ES-I3 (cell line): ENCODE data around the gene PCK2.

Experiments
- H3K36me3 ChIP-seq: 2 replicates; pipeline ENCODE4 v1.6.1; 2013; ENCODE audit warnings: mild to moderate bottlenecking, low read length, control low read depth, moderate library complexity; ENCODE audit not compliant: insufficient read depth
- H3K4me1 ChIP-seq: 2 replicates; pipeline ENCODE4 v1.6.1; 2013; ENCODE audit warnings: mild to moderate bottlenecking, control low read depth, low read length; ENCODE audit not compliant: insufficient read depth
- H3K9ac ChIP-seq: 2 replicates; pipeline ENCODE4 v1.6.1; 2013; ENCODE audit warnings: low read depth, mild to moderate bottlenecking, low read length, moderate library complexity
- H3K9me3 ChIP-seq: 2 replicates; pipeline ENCODE4 v1.6.1; 2013; ENCODE audit warnings: mild to moderate bottlenecking, low read length, moderate library complexity; ENCODE audit not compliant: control insufficient read depth, insufficient read depth

Gene PCK2

DNA sequence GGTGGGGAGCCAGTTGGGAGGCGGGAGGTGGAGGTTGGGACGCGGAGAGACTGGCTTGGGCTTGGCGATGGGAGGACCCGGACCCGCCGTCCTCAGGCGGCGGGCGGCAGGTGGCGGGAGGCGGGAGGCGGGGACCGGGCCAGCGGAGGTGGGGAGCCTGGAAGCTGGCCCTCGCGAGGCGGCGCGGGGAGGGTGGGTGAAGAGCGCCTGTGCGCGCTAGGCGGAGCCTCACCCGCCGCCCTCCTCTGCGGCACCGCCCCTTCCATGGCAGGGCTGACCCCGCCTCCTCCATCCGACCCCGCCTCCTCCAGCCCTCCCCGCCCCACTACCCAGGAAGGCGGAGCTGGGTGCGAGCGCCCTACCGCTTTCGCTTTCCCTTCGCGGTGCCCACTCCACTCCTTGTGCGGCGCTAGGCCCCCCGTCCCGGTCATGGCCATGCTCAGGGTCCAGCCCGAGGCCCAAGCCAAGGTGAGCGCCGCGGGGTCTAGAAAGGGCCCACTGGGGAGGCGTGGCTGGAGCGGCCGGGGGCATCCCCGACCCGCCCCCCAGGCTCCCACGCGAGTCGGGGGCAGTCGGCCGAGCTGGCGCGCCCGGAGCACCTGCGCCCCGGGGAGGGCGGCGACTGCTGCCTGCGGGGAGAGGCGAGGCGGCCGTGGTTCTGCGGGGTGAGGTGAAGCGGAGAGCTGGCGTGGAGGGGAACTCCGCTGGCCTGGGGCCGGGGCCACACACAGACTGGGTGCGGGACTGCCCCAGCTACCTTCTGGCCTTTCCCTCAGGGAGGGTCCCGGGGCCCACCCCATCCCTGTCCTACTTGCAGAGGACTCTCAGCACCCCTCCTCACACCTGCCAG, 41.9 kb downstream of the PCK2 start, which contains the start of gene PSME1:
Gene PSME1, plus strand, starts transcription at position 361 of the 850 bp plus-strand sequence. Its CDS starts 69 bp downstream, at position 430.
- Histone ChIP-seq H3K4me1 (no peaks in the 10 kb centered on the region; the same call in 1 of the 2 replicates), H3K9ac (peak within 1 kb of the TSS; percentile 88), H3K9me3 (no peaks in the 10 kb centered on the region), H3K36me3 (no peaks in the 10 kb centered on the region)

- no peaks in the 10 kb centered on the region for H3K9me3 ChIP-seq
- no peaks in the 10 kb centered on the region; the same call in 1 of the 2 replicates for H3K4me1 ChIP-seq
- peak overlapping the region; percentile 88 for H3K9ac ChIP-seq
- H3K36me3 ChIP-seq = no peaks in the 10 kb centered on the region
Observed at GRCh38 chr14:24136684-24137528, 42.8 kb downstream of the PCK2 start.

DNA sequence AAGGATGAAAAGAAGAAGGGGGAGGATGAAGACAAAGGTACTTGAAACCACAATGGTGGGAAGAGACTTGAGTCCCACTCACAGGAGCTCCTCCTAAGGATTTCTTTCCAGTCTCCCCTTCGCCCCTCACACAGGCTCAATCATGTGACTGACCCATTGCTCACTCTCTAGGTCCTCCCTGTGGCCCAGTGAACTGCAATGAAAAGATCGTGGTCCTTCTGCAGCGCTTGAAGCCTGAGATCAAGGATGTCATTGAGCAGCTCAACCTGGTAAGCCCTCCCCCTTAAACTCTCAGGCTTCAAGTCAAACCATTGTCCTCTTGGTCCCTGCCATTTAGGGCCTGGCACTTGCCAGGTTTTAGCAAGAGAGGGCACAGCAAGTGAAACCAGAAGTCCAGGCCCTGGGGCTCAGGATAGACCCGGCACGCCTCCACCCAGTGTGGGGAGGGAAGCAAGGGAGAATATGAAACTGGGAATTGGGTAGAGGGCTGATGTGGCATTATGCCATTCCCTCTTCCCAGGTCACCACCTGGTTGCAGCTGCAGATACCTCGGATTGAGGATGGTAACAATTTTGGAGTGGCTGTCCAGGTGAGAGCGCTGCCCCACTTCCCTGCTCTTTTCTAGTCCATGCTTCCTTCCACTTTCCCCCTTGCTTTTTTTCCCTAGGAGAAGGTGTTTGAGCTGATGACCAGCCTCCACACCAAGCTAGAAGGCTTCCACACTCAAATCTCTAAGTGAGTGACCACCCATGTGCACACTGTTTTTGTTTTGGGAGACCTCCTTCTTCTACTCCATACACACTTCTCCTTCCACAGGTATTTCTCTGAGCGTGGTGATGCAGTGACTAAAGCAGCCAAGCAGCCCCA, 43.7 kb downstream of the PCK2 start:
- H3K9ac ChIP-seq = no peak overlapping the region
- no peaks in the 10 kb centered on the region for H3K36me3 ChIP-seq
- H3K9me3 ChIP-seq = no peaks in the 10 kb centered on the region
- H3K4me1 ChIP-seq = no peaks in the 10 kb centered on the region; the same call in 1 of the 2 replicates

DNA sequence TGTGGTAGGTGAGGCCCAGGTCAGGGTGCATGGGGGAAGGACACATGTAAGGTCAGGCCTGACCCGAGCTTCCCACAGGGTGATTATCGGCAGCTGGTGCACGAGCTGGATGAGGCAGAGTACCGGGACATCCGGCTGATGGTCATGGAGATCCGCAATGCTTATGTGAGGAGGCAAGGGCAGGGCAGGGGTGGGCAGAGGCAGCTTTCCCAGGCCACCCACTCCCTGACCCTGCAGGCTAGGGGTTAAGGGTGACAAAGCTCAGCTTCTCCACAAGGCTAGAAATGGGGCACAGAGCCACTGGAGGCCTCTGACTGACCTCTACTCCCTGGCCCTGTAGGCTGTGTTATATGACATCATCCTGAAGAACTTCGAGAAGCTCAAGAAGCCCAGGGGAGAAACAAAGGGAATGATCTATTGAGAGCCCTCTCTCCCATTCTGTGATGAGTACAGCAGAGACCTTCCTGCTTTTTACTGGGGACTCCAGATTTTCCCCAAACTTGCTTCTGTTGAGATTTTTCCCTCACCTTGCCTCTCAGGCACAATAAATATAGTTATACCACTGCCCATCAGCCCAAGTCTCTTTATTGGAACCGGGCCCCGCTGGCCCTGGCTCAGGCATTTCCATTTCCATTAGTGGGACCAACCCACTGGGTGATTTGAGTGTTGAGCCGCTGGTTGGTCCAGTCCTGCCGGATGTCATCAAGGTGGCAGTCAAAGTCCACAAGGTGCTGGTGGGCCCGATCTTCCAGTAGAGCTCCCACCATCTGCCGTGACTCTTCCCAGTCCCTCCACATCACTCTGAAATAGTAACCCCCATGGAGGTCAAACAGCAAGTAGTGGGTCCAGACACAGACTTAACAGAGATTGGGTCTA, 44.5 kb downstream of the PCK2 start:
- Histone ChIP-seq H3K9me3 (no peaks in the 10 kb centered on the region), H3K4me1 (no peaks in the 10 kb centered on the region; the same call in 1 of the 2 replicates), H3K36me3 (no peaks in the 10 kb centered on the region), H3K9ac (no peak overlapping the region)

DNA sequence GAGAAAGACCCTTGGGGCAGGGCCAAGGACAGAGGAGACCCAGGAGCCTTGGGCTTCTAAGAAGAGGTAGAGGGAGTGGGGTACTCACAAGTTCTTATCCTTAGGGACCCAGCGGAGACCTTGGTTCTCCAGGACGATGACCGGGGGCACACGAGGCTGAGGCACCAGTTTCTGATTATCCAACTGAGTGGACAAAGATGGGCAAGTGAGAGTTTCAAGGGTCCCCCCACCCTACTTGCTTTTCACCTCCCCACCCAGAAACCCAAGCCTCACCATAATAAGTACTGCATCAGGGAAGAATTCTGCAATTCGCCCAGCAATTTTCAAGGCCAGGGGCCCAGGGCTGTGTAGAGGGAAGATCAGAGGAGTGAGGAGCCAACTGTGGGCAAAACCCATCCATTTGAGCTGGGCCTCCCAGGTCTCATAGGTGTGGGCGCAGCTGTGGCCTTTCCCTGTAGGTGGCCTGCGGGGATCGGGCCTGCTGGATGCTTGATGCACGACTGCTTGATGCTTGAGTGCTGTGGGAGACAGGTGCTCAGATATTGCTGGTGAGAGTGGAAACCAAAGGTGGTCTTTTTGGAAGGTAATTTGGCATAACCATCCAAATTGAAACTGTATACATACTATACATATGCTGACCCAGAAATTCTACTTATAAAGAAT, 45.3 kb downstream of the PCK2 start:
- Histone ChIP-seq H3K9me3 (no peaks in the 10 kb centered on the region), H3K36me3 (peaks cover 2% of the 10 kb centered on the region; the same call in 1 of the 2 replicates), H3K4me1 (no peaks in the 10 kb centered on the region; the same call in 1 of the 2 replicates), H3K9ac (no peak overlapping the region)

- H3K9me3 ChIP-seq = no peaks in the 10 kb centered on the region
- H3K4me1 ChIP-seq = no peaks in the 10 kb centered on the region; the same call in 1 of the 2 replicates
- peaks cover 2% of the 10 kb centered on the region; the same call in 1 of the 2 replicates for H3K36me3 ChIP-seq
- H3K9ac ChIP-seq = peak within 1 kb of the TSS; percentile 89
Observed at GRCh38 chr14:24141097-24141880, 47.2 kb downstream of the PCK2 start, which contains the start of gene EMC9. TSS of gene EMC9 (minus strand) at chr14:24141591. CDS start at chr14:24141304, 287 bp downstream.

- no peak overlapping the region for H3K9ac ChIP-seq
- H3K36me3 ChIP-seq = peaks cover 2% of the 10 kb centered on the region; the same call in 1 of the 2 replicates
- no peaks in the 10 kb centered on the region for H3K9me3 ChIP-seq
- peaks cover 5% of the 10 kb centered on the region; the same call in 1 of the 2 replicates for H3K4me1 ChIP-seq
Observed at GRCh38 chr14:24143511-24143910, 49.4 kb downstream of the PCK2 start.

DNA sequence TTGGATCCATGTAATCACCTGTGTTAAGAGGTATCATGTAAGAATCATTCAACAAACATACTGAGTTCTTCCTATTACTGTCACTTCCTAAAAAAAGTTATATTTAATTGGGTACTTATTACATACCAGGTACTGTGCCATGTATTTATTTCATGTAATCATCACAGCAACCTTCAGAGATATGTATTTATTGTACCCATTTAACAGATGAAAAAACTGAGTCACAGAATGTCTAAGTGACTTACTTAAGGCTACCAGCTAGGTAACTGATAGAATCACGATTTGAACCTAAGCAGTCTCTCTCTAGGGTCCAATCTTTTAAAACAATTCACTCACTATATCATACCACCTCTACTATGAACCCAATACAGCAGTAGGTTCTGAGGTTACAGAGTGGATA, 50.3 kb downstream of the PCK2 start:
- Histone ChIP-seq H3K4me1 (peaks cover 6% of the 10 kb centered on the region; the same call in 1 of the 2 replicates), H3K9ac (no peak overlapping the region), H3K9me3 (no peaks in the 10 kb centered on the region), H3K36me3 (peaks cover 6% of the 10 kb centered on the region; the same call in 1 of the 2 replicates)

DNA sequence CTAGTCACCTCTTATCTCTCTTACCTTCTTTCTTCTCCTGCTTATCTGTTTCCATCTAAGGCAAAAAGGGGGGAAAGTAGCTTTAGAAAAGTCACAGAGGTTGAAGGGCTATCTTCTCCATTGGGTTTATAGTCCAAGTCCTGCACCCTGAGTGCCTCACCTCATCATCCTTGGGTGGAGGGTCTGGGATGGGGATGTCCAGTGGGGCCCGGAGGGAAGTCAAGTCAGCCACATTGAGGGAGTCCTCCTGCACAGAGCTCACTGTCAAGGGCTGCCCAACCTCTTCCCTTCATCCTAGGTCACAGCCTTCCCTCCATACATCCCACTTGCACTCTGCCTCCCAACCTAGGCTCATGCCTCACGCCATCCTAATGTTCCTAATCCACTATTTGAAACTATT, 51.1 kb downstream of the PCK2 start:
- H3K9me3 ChIP-seq = no peaks in the 10 kb centered on the region
- peaks cover 6% of the 10 kb centered on the region; the same call in 1 of the 2 replicates for H3K4me1 ChIP-seq
- no peak overlapping the region for H3K9ac ChIP-seq
- peaks cover 7% of the 10 kb centered on the region; the same call in 1 of the 2 replicates for H3K36me3 ChIP-seq

- peaks cover 7% of the 10 kb centered on the region; the same call in 1 of the 2 replicates for H3K36me3 ChIP-seq
- no peaks in the 10 kb centered on the region for H3K9me3 ChIP-seq
- peak overlapping the region; percentile 60 for H3K9ac ChIP-seq
- peaks cover 6% of the 10 kb centered on the region; the same call in 1 of the 2 replicates for H3K4me1 ChIP-seq
Observed at GRCh38 chr14:24145690-24146452, 51.8 kb downstream of the PCK2 start.

- H3K4me1 ChIP-seq = peaks cover 6% of the 10 kb centered on the region; the same call in 1 of the 2 replicates
- H3K9ac ChIP-seq = peak within 1 kb of the TSS; percentile 95
- H3K36me3 ChIP-seq = peaks cover 7% of the 10 kb centered on the region; the same call in 1 of the 2 replicates
- H3K9me3 ChIP-seq = no peaks in the 10 kb centered on the region
Observed at GRCh38 chr14:24146453-24146977, 52.4 kb downstream of the PCK2 start, which contains the start of gene PSME2. TSS of gene PSME2 (minus strand) at chr14:24146610. CDS start at chr14:24146581, 29 bp downstream.
